HPDE6-E6E7 (cell line): ENCODE data around the gene ABCA2.
A peak's percentile ranks its signal among the peaks of the same experiment; 100 is the strongest.
"Not testable (repeated sequence)": the region's sequence is repeated elsewhere in the genome, so short reads cannot be mapped to it uniquely, and the experiment has no call there.

Experiments used
- DNase-seq: peaks from one replicate; pipeline ENCODE4 v3.0.0; 2011; ENCODE audit warnings: missing footprints; ENCODE audit errors: extremely low spot score

The ABCA2 gene

GRCh38 chr9:137046088-137046787, 18.2 kb upstream of the ABCA2 start, which contains the start of gene NPDC1:
Gene NPDC1 (minus strand): TSS chr9:137046177. CDS start chr9:137045989, 188 bp downstream.
- DNase-seq = peak; percentile 88

- DNase-seq = no peak
These were observed 17.5 kb upstream of the ABCA2 start for GRCh38 chr9:137045294-137046087.

- no peak for DNase-seq
These were observed 16.6 kb upstream of the ABCA2 start for GRCh38 chr9:137044502-137045177.

- DNase-seq = no peak
These were observed 16.0 kb upstream of the ABCA2 start for GRCh38 chr9:137044037-137044436.

- DNase-seq = no peak
These were observed 15.0 kb upstream of the ABCA2 start for GRCh38 chr9:137042751-137043727.

GRCh38 chr9:137041124-137041523, 13.1 kb upstream of the ABCA2 start:
- no peak for DNase-seq

GRCh38 chr9:137040568-137040967, 12.5 kb upstream of the ABCA2 start:
- no peak for DNase-seq

GRCh38 chr9:137039611-137040366, 11.8 kb upstream of the ABCA2 start:
- DNase-seq = no peak

- no peak for DNase-seq
These were observed 10.9 kb upstream of the ABCA2 start for GRCh38 chr9:137038916-137039315.

GRCh38 chr9:137037483-137037882, 9.4 kb upstream of the ABCA2 start:
- no peak for DNase-seq

GRCh38 chr9:137037035-137037434, 9.0 kb upstream of the ABCA2 start:
- no peak for DNase-seq

- no peak for DNase-seq
These were observed 7.9 kb upstream of the ABCA2 start for GRCh38 chr9:137035937-137036336.

GRCh38 chr9:137035507-137035834, 7.4 kb upstream of the ABCA2 start:
- no peak for DNase-seq

GRCh38 chr9:137034709-137035506, 6.9 kb upstream of the ABCA2 start:
- DNase-seq = peak; percentile 89

- DNase-seq = no peak
These were observed 6.1 kb upstream of the ABCA2 start for GRCh38 chr9:137034039-137034708.

- DNase-seq = not testable (repeated sequence)
These were observed 5.4 kb upstream of the ABCA2 start for GRCh38 chr9:137033481-137033880.

GRCh38 chr9:137032858-137033257, 4.8 kb upstream of the ABCA2 start:
- DNase-seq = no peak

GRCh38 chr9:137031904-137032640, 4.0 kb upstream of the ABCA2 start, which contains the start of gene FUT7:
Gene FUT7 (minus strand): TSS chr9:137032088. CDS start chr9:137031991, 97 bp downstream.
- no peak for DNase-seq
